Measurements from ENCODE around the gene SEC24C. TPM values are rescaled to one million over a fixed set of nuclear protein-coding genes. Genes with fewer than 3 reads are reported as not detected.

SEC24C gene, protein sequence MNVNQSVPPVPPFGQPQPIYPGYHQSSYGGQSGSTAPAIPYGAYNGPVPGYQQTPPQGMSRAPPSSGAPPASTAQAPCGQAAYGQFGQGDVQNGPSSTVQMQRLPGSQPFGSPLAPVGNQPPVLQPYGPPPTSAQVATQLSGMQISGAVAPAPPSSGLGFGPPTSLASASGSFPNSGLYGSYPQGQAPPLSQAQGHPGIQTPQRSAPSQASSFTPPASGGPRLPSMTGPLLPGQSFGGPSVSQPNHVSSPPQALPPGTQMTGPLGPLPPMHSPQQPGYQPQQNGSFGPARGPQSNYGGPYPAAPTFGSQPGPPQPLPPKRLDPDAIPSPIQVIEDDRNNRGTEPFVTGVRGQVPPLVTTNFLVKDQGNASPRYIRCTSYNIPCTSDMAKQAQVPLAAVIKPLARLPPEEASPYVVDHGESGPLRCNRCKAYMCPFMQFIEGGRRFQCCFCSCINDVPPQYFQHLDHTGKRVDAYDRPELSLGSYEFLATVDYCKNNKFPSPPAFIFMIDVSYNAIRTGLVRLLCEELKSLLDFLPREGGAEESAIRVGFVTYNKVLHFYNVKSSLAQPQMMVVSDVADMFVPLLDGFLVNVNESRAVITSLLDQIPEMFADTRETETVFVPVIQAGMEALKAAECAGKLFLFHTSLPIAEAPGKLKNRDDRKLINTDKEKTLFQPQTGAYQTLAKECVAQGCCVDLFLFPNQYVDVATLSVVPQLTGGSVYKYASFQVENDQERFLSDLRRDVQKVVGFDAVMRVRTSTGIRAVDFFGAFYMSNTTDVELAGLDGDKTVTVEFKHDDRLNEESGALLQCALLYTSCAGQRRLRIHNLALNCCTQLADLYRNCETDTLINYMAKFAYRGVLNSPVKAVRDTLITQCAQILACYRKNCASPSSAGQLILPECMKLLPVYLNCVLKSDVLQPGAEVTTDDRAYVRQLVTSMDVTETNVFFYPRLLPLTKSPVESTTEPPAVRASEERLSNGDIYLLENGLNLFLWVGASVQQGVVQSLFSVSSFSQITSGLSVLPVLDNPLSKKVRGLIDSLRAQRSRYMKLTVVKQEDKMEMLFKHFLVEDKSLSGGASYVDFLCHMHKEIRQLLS
- 67.7 and 68.9 TPM in 2 replicates for total RNA-seq

DNA sequence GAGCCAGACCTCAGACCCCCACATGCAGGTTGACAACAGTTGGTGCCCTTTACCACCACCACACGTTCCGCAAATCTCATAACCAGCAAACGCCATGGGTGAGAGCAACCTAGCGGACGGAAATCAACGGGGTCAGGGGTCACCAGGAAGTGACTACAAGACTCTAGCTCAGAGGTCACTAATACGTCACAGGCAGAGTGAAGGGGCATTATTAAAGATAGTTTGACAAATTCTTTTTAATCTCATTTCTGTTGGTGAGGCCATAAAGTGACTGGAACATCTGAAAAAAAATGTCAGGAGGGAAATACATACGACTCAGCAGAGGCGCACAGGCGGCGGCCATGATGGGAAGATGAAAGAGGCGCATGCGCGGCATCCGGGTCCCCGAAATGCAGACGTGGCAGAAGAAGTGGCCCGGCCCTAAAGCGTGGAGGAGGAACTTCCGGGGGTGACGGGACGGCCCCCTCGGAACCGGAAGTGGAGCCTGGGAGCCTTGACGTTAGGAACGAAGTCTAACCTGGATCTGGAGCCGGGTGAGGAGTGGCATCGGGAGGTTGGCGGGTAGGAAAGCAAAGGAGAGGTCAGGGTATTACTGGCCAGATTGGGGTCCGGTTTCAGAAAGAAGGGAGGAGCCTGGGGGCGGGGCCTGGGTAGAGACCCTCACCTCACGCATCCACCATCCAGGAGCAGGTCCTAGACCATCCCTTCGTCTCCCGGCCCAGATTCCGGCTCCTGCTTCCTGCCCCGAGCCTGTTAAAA lies at the start of gene SEC24C:
SEC24C (plus strand) TSS at position 468 of the 759 bp plus-strand sequence. CDS start 2,461 bp downstream, outside the sequence.

DNA sequence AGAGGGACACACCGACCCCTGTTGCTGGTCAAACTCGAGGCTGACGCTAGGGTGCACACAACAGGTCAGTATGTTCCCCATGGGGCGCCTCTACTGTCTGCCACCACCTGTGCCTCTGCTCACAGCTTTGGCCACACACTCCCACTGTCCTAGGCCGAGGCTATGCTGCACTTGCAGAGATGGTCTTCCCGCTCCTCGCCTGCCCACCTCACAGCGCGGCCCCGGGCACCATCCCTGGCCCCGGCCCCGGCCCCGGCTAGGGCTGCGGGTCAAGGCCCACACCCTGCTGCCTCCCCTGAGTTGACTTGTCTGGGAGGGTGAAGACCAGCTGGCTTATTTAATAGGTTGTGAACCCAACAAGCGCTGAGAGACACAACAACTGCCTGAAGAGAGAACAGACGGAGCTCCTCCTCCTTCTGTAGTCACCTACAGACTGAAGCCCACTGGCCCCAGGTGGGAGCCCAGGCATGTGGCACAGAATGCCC lies 46.5 kb upstream of the SEC24C start, which contains the start of gene AGAP5:
AGAP5 (minus strand) TSS at position 435 of the 485 bp plus-strand sequence; CDS start at position 81, 354 bp downstream.

GRCh38 chr10:73781879-73782748 lies 37.9 kb downstream of the SEC24C start, which contains the start of gene CHCHD1:
Gene CHCHD1, plus strand, starts transcription at chr10:73782048. Its CDS starts 28 bp downstream, at chr10:73782076.

DNA sequence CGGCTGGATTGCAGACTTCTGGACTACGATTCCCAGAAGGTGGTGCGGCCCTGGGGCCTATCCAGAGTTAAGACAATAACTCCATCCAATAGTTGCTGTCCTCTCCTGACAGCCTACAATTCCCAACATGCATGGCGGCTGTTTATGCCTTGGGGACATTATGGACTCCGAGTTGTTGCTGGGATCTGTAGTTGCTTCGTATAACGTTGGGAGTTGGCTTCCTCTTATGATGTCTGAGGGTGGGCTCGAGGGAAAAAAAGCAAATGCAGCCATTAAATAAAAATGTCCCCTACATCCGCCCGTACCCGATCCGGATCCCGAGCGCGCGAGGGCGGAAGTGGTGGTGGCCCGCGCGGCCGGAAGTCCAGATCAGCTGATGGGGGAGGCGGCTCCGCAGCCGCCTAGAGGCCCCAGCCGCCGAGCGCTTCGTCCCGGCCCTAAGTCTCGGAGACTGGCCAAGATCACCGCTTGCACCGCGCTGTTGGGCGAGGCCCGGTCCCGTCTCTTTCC lies 41.1 kb downstream of the SEC24C start, which contains the start of gene ZSWIM8:
ZSWIM8 (plus strand) TSS at position 396 of the 510 bp plus-strand sequence. CDS start 273 bp downstream, outside the sequence.

Other genes with a start within 250 kb of the SEC24C start
- gene PPP3CB, start 248.3 kb upstream of the SEC24C start, total RNA-seq = 16.1 and 28.0 TPM in 2 replicates
- 17.9 and 23.4 TPM in 2 replicates for gene USP54, start 153.0 kb upstream of the SEC24C start, total RNA-seq
- gene MYOZ1, start 102.9 kb upstream of the SEC24C start, total RNA-seq = 0.53 TPM in 1 of 2 replicates, not detected in the other
- gene SYNPO2L, start 88.3 kb upstream of the SEC24C start, total RNA-seq = under 0.01 and 0.18 TPM in 2 replicates
- gene AGAP5, start 46.3 kb upstream of the SEC24C start, total RNA-seq = 1.6 TPM in 1 of 2 replicates, not detected in the other
- 37.2 and 39.2 TPM in 2 replicates for gene CHCHD1, start 37.7 kb downstream of the SEC24C start, total RNA-seq
- gene ZSWIM8, start 41.2 kb downstream of the SEC24C start, total RNA-seq = 54.8 and 57.4 TPM in 2 replicates
- 21.9 and 27.3 TPM in 2 replicates for gene NDST2, start 67.2 kb downstream of the SEC24C start, total RNA-seq
- 21.4 and 23.6 TPM in 2 replicates for gene CAMK2G, start 130.2 kb downstream of the SEC24C start, total RNA-seq
- gene PLAU, start 166.8 kb downstream of the SEC24C start, total RNA-seq = 14.9 and 25.1 TPM in 2 replicates